HepG2 (cell line): ENCODE data around the gene RBM15B. TPM values are rescaled to one million over a fixed set of nuclear protein-coding genes. Genes with fewer than 3 reads are reported as not detected.

Experiments
- ATAC-seq: fragments of 200-7000 bp; cut with Tn5 transposase; 3 replicates; pipeline ENCODE4 v1.9.1; 2020; ENCODE audit warnings: mild to moderate bottlenecking, moderate library complexity
- BruUV-seq: library from RNA; stranded (reverse); fragments of 400-500 nt; replicated peaks from 2 replicates; lab custom pipeline; 2021; lab: Mats Ljungman, UMichigan
- CTCF ChIA-PET: fragments of 300-600 bp; formaldehyde crosslinking; extraction: SDS; loops from one replicate; lab custom pipeline; 2021; ENCODE audit warnings: low total read pairs, inconsistent platforms, low intra/inter-chr PET ratio; lab: Yijun Ruan, JAX
- POLR2A ChIA-PET: fragments of 350-600 bp; sonication (Branson Sonifier 250); formaldehyde crosslinking; loops from one replicate; lab custom pipeline; 2020; ENCODE audit warnings: antibody characterized with exemption, inconsistent platforms; lab: Yijun Ruan, JAX
- DNase-seq: peaks from one replicate; pipeline ENCODE4 v3.0.0-alpha.2; 2015; ENCODE audit warnings: low spot score
- FAIRE-seq: peaks from 3 replicates; lab custom pipeline; 2011; peaks lifted over from hg19 to GRCh38; lab: Jason Lieb, UNC
- H2AFZ ChIP-seq: one replicate; pipeline ENCODE4 v1.6.1; 2011; ENCODE audit warnings: low read length, inconsistent platforms
- H3K27ac ChIP-seq: fragments of 300-600 bp; 3 replicates; pipeline ENCODE4 v1.8.0; 2011; ENCODE audit warnings: mixed run types, mild to moderate bottlenecking, mixed read lengths, low read length, inconsistent platforms; ENCODE audit not compliant: insufficient read depth; ENCODE audit errors: extremely low read length
- H3K27me3 ChIP-seq, 2 experiments: fragments of 200-600 bp in 1 of 2; 2 replicates in 1 of 2; 3 replicates in 1 of 2; pipeline versions ENCODE4 v1.6.0 to v1.8.0; 2011; ENCODE audit warnings: low read length in 2 of 2, mild to moderate bottlenecking in 2 of 2, moderate library complexity in 2 of 2, inconsistent platforms in 1 of 2; ENCODE audit not compliant: insufficient read depth in 2 of 2, control insufficient read depth in 1 of 2
- H3K36me3 ChIP-seq, 2 experiments: fragments of 200-600 bp in 1 of 2; replicated peaks in 1 of 2; 2 replicates in 1 of 2; 3 replicates in 1 of 2; pipeline versions ENCODE4 v1.5.1 to v1.8.0; 2011; ENCODE audit warnings: low read length in 2 of 2, inconsistent platforms in 1 of 2; ENCODE audit not compliant: insufficient read depth in 2 of 2, control insufficient read depth in 1 of 2
- H3K4me1 ChIP-seq: 2 replicates; pipeline ENCODE4 v1.5.1; 2012; ENCODE audit warnings: low read length, inconsistent platforms; ENCODE audit not compliant: insufficient read depth
- H3K4me2 ChIP-seq: 2 replicates; pipeline ENCODE4 v1.6.0; 2011; ENCODE audit warnings: low read depth, low read length, inconsistent platforms
- H3K4me3 ChIP-seq, 3 experiments: fragments of 200-600 bp in 1 of 3; sonication (generic), shearing (Covaris generic) in 1 of 3; replicated peaks in 1 of 3; 2 replicates each; pipeline ENCODE4 v1.5.1; 2011 to 2016; ENCODE audit warnings: low read length in 3 of 3, inconsistent platforms in 2 of 3, low read depth in 2 of 3, mild to moderate bottlenecking in 2 of 3, control low read depth in 1 of 3, mixed read lengths in 1 of 3; ENCODE audit not compliant: insufficient read depth in 1 of 3
- H3K79me2 ChIP-seq: one replicate; pipeline ENCODE4 v1.6.1; 2011; ENCODE audit warnings: low read length, inconsistent platforms; ENCODE audit not compliant: insufficient read depth
- H3K9ac ChIP-seq: 2 replicates; pipeline ENCODE4 v1.6.0; 2011; ENCODE audit warnings: mild to moderate bottlenecking, low read depth, low read length, inconsistent platforms; ENCODE audit not compliant: insufficient read depth
- H3K9me3 ChIP-seq: 2 replicates; pipeline ENCODE4 v1.5.1; 2012; ENCODE audit warnings: mild to moderate bottlenecking, low read length
- H4K20me1 ChIP-seq: 2 replicates; pipeline ENCODE4 v1.6.0; 2011; ENCODE audit warnings: inconsistent platforms, mild to moderate bottlenecking, low read length, moderate library complexity; ENCODE audit not compliant: insufficient read depth
- AKAP8 ChIP-seq: sonication (generic); formaldehyde crosslinking; IDR thresholded peaks from 2 replicates; pipeline ENCODE4 v1.5.1; 2020; ENCODE audit warnings: mild to moderate bottlenecking, missing genetic modification reagents
- ARHGAP35 ChIP-seq: sonication (generic); formaldehyde crosslinking; IDR thresholded peaks from 2 replicates; pipeline ENCODE4 v1.9.0; 2022; ENCODE audit warnings: mild to moderate bottlenecking, inconsistent platforms, moderate library complexity, missing genetic modification reagents, borderline replicate concordance
- EHMT2 ChIP-seq: fragments of 200-600 bp; sonication (generic); IDR thresholded peaks from 2 replicates; pipeline ENCODE4 v1.7.0; 2017; ENCODE audit warnings: antibody characterized with exemption, low read depth, low read length, borderline replicate concordance
- KLF6 ChIP-seq: IDR thresholded peaks from 2 replicates; pipeline ENCODE4 v1.8.0; 2016; ENCODE audit warnings: missing biosample characterization, missing genetic modification reagents
- MXI1 ChIP-seq: IDR thresholded peaks from 3 replicates; pipeline ENCODE4 v1.6.1; 2012; ENCODE audit warnings: low read depth, low read length, inconsistent platforms, borderline replicate concordance
- PAX8 ChIP-seq: sonication (generic); formaldehyde crosslinking; IDR thresholded peaks from 2 replicates; pipeline ENCODE4 v1.8.0; 2022; ENCODE audit warnings: mild to moderate bottlenecking, missing genetic modification reagents, borderline replicate concordance
- PRPF4 ChIP-seq: fragments of 200-400 bp; formaldehyde crosslinking; IDR thresholded peaks from 2 replicates; pipeline ENCODE4 v1.6.1; 2016; ENCODE audit warnings: low read length, low read depth; ENCODE audit not compliant: poor library complexity, severe bottlenecking
- RORA ChIP-seq: sonication (generic); formaldehyde crosslinking; IDR thresholded peaks from 2 replicates; pipeline ENCODE4 v1.5.0; 2020; ENCODE audit warnings: mild to moderate bottlenecking, missing genetic modification reagents, moderate library complexity
- TEAD3 ChIP-seq: optimal IDR thresholded peaks from 2 replicates; pipeline ENCODE3; 2016; ENCODE audit warnings: borderline replicate concordance
- ZNF33B ChIP-seq: sonication (generic); formaldehyde crosslinking; IDR thresholded peaks from 2 replicates; pipeline ENCODE4 v1.5.1; 2020; ENCODE audit warnings: mild to moderate bottlenecking, missing genetic modification reagents
- WGBS: methylation state at CpG from one replicate; pipeline ENCODE4 v1.1.6; 2017; ENCODE audit warnings: low lambda C conversion rate; 5-methylcytosine and 5-hydroxymethylcytosine counted together
- in situ Hi-C: cut with HindIII; loops from 2 replicates; pipeline ENCODE4 v1.10.0; 2017; ENCODE audit warnings: low pct_unique_long_range_greater_than_20kb; ENCODE audit not compliant: extremely low pct_ligation_motif_present
- intact Hi-C: fragments of 100-400 bp; cut with micrococcal nuclease; formaldehyde crosslinking; loops from one replicate; pipeline ENCODE4 v1.10.0; 2022; ENCODE audit not compliant: unreplicated experiment
- polyA plus RNA-seq, 8 experiments: library from polyadenylated mRNA; depleted of rRNA in 3 of 8; stranded (reverse) in 7 of 8; unstranded in 1 of 8; fragments of >200 nt; fragmentation: Illumina TruSeq in 4 of 8; extraction: Trizol in 4 of 8; gene quantifications; 2 replicates each; pipeline versions ENCODE4 v1.2.1 to v1.2.3, GENCODE V29; 2011 to 2016; ENCODE audit warnings: low read depth in 4 of 8, missing spikeins in 1 of 8, mixed read lengths in 1 of 8; ENCODE audit not compliant: insufficient read depth in 1 of 8
- total RNA-seq, 5 experiments: library from RNA; depleted of rRNA; stranded (reverse); fragments of >200 nt; fragmentation: Illumina TruSeq; extraction: Trizol; gene quantifications; 2 replicates each; pipeline ENCODE4 v1.2.3, GENCODE V29; 2016; ENCODE audit warnings: low read depth in 1 of 5
- TF ChIP-seq, protein P1 (sequence below), 2 experiments: IDR thresholded peaks; 2 replicates each; pipeline ENCODE4 v1.6.1; 2011 to 2012; ENCODE audit warnings: low read length in 2 of 2, borderline replicate concordance in 1 of 2, low read depth in 1 of 2, mild to moderate bottlenecking in 1 of 2, moderate library complexity in 1 of 2
- TF ChIP-seq, protein P2 (sequence below): sonication (generic); formaldehyde crosslinking; IDR thresholded peaks from one replicate; pipeline ENCODE4 v1.5.1; 2020; ENCODE audit warnings: mild to moderate bottlenecking, missing genetic modification reagents; ENCODE audit errors: not compliant biosample characterization

Gene RBM15B
- total and polyA plus RNA-seq, 2 of the 13 experiments (the other 11 are each of a cell fraction or from before 2014, with no cell fraction given), result 8.2 to 19.3 TPM

DNA sequence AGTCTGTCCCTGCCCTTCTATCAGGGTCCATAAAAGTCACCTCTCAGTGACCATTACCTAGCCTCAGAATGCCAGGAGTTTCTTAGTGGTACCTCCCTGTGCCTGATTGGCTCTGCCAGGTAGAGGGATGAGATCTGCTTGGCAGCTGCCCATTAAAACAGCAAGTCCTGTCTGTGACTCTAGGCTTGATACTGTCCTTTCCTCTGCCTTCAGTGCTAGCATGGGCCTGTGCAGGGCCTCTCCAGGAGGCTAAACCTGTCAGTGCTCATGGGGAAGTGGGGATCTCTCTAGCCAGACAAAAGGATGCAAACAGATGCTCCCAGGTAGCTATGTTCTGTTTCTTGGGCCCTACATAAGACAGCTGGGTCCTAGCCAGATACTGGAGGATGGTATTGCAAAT is 15.9 kb upstream of the RBM15B start (continued):
- TF ChIP-seq ZNF33B (no peak), AKAP8 (CRISPR knock-in tag) (no peak), EHMT2 (no peak), PAX8 (CRISPR knock-in tag) (no peak)

DNA sequence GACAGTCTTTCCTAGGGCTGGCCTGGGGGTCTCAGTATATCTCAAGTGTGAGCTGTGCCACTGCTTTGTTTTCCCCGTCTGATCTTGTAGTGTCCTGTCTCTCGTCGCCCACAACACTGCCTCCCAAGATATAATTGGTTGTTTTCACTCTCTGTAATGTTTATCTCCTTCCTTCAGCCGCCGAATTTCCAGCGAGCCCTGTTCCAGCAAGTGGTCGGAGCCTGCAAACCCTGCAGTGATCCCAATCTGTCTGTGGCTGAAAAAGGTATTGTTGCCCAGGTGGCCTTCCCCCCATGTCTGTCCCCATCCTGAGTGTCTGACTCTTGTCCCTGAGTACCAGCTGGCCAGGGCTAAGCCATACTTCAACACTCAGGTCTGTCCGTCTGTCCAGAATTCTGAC is 15.5 kb upstream of the RBM15B start:
- CTCF ChIA-PET, result no interaction called here
- in situ Hi-C loops (loop anchor here (10.0 kb wide), 1 partner anchor 271 kb away; no protein-coding TSS in a partner anchor), intact Hi-C loops (no loop called here)
- H3K4me1 ChIP-seq, result peaks cover 4% of the 10 kb centered on the region
- no peaks in the 10 kb centered on the region for H3K9me3 ChIP-seq
- H3K9ac ChIP-seq, result no peak overlapping the region
- no peaks in the 10 kb centered on the region for H3K79me2 ChIP-seq
- no peak overlapping the region for H3K4me3 ChIP-seq
- BruUV-seq, result no TSS peak
- no peak overlapping the region for H3K27ac ChIP-seq
- no peaks in the 10 kb centered on the region for H4K20me1 ChIP-seq
- POLR2A ChIA-PET, result no interaction called here
- no peak for ATAC-seq
- DNase-seq, result no peak
- H3K36me3 ChIP-seq, result no peaks in the 10 kb centered on the region
- peaks cover 9 to 60% of the 10 kb centered on the region in 2 experiments; a peak in 4 of 5 replicates for H3K27me3 ChIP-seq
- no peak overlapping the region for H3K4me2 ChIP-seq
- H2AFZ ChIP-seq, result no peak overlapping the region
- FAIRE-seq, result no peak
- WGBS, result 9% methylated on average over 8 of the region's 8 CpGs
- TF ChIP-seq, protein P1, sequence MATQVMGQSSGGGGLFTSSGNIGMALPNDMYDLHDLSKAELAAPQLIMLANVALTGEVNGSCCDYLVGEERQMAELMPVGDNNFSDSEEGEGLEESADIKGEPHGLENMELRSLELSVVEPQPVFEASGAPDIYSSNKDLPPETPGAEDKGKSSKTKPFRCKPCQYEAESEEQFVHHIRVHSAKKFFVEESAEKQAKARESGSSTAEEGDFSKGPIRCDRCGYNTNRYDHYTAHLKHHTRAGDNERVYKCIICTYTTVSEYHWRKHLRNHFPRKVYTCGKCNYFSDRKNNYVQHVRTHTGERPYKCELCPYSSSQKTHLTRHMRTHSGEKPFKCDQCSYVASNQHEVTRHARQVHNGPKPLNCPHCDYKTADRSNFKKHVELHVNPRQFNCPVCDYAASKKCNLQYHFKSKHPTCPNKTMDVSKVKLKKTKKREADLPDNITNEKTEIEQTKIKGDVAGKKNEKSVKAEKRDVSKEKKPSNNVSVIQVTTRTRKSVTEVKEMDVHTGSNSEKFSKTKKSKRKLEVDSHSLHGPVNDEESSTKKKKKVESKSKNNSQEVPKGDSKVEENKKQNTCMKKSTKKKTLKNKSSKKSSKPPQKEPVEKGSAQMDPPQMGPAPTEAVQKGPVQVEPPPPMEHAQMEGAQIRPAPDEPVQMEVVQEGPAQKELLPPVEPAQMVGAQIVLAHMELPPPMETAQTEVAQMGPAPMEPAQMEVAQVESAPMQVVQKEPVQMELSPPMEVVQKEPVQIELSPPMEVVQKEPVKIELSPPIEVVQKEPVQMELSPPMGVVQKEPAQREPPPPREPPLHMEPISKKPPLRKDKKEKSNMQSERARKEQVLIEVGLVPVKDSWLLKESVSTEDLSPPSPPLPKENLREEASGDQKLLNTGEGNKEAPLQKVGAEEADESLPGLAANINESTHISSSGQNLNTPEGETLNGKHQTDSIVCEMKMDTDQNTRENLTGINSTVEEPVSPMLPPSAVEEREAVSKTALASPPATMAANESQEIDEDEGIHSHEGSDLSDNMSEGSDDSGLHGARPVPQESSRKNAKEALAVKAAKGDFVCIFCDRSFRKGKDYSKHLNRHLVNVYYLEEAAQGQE (IDR thresholded peaks at IDR 0.05; ENCODE audit: borderline replicate concordance in 1 of 2, low read depth in 1 of 2, low read length in 2 of 2), result no peak
- TF ChIP-seq RORA (CRISPR knock-in tag) (no peak), TEAD3 (CRISPR knock-in tag) (no peak), KLF6 (CRISPR knock-in tag) (no peak), ARHGAP35 (no peak), MXI1 (no peak), PRPF4 (no peak)
- TF ChIP-seq, protein P2, sequence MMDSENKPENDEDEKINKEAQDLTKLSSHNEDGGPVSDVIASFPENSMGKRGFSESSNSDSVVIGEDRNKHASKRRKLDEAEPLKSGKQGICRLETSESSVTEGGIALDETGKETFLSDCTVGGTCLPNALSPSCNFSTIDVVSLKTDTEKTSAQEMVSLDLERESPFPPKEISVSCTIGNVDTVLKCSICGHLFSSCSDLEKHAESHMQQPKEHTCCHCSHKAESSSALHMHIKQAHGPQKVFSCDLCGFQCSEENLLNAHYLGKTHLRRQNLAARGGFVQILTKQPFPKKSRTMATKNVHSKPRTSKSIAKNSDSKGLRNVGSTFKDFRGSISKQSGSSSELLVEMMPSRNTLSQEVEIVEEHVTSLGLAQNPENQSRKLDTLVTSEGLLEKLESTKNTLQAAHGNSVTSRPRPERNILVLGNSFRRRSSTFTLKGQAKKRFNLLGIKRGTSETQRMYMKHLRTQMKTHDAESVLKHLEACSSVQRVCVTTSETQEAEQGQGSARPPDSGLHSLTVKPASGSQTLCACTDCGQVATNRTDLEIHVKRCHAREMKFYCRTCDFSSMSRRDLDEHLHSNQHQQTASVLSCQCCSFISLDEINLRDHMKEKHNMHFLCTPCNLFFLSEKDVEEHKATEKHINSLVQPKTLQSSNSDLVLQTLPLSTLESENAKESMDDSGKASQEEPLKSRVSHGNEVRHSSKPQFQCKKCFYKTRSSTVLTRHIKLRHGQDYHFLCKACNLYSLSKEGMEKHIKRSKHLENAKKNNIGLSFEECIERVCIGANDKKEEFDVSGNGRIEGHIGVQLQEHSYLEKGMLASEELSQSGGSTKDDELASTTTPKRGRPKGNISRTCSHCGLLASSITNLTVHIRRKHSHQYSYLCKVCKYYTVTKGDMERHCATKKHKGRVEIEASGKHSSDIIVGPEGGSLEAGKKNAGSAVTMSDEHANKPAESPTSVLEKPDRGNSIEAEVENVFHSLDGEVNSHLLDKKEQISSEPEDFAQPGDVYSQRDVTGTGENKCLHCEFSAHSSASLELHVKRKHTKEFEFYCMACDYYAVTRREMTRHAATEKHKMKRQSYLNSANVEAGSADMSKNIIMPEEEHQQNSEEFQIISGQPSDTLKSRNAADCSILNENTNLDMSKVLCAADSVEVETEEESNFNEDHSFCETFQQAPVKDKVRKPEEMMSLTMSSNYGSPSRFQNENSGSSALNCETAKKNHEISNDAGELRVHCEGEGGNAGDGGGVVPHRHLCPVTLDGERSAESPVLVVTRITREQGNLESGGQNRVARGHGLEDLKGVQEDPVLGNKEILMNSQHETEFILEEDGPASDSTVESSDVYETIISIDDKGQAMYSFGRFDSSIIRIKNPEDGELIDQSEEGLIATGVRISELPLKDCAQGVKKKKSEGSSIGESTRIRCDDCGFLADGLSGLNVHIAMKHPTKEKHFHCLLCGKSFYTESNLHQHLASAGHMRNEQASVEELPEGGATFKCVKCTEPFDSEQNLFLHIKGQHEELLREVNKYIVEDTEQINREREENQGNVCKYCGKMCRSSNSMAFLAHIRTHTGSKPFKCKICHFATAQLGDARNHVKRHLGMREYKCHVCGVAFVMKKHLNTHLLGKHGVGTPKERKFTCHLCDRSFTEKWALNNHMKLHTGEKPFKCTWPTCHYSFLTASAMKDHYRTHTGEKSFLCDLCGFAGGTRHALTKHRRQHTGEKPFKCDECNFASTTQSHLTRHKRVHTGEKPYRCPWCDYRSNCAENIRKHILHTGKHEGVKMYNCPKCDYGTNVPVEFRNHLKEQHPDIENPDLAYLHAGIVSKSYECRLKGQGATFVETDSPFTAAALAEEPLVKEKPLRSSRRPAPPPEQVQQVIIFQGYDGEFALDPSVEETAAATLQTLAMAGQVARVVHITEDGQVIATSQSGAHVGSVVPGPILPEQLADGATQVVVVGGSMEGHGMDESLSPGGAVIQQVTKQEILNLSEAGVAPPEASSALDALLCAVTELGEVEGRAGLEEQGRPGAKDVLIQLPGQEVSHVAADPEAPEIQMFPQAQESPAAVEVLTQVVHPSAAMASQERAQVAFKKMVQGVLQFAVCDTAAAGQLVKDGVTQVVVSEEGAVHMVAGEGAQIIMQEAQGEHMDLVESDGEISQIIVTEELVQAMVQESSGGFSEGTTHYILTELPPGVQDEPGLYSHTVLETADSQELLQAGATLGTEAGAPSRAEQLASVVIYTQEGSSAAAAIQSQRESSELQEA (CRISPR knock-in tag), result no peak
